ENCODE measurements around the gene ACAA1.

Gene ACAA1

GRCh38 chr3:38118421-38119247 is 18.3 kb downstream of the ACAA1 start:
- DNase-seq (ENCODE audit: low spot score): no peak

GRCh38 chr3:38117748-38118420 is 19.0 kb downstream of the ACAA1 start:
- DNase-seq (ENCODE audit: low spot score): peak; percentile 53

- DNase-seq (ENCODE audit: low spot score): no peak
Observed at GRCh38 chr3:38117163-38117716, 19.7 kb downstream of the ACAA1 start.

- no peak for DNase-seq (ENCODE audit: low spot score)
Observed at GRCh38 chr3:38116471-38117162, 20.3 kb downstream of the ACAA1 start.

GRCh38 chr3:38115645-38116427 is 21.1 kb downstream of the ACAA1 start:
- DNase-seq (ENCODE audit: low spot score): no peak

- no peak for DNase-seq (ENCODE audit: low spot score)
Observed at GRCh38 chr3:38114875-38115644, 21.9 kb downstream of the ACAA1 start.

- DNase-seq (ENCODE audit: low spot score): no peak
Observed at GRCh38 chr3:38114052-38114874, 22.7 kb downstream of the ACAA1 start.

- no peak for DNase-seq (ENCODE audit: low spot score)
Observed at GRCh38 chr3:38112378-38112761, 24.6 kb downstream of the ACAA1 start.

- no peak for DNase-seq (ENCODE audit: low spot score)
Observed at GRCh38 chr3:38111696-38112377, 25.1 kb downstream of the ACAA1 start.

- no peak for DNase-seq (ENCODE audit: low spot score)
Observed at GRCh38 chr3:38111201-38111600, 25.7 kb downstream of the ACAA1 start.

GRCh38 chr3:38110314-38111050 is 26.4 kb downstream of the ACAA1 start:
- DNase-seq (ENCODE audit: low spot score): no peak

- no peak for DNase-seq (ENCODE audit: low spot score)
Observed at GRCh38 chr3:38109580-38110313, 27.2 kb downstream of the ACAA1 start.

- no peak for DNase-seq (ENCODE audit: low spot score)
Observed at GRCh38 chr3:38108649-38109579, 28.0 kb downstream of the ACAA1 start.

GRCh38 chr3:38107911-38108648 is 28.8 kb downstream of the ACAA1 start:
- no peak for DNase-seq (ENCODE audit: low spot score)

GRCh38 chr3:38105525-38105924 is 31.4 kb downstream of the ACAA1 start:
- no peak for DNase-seq (ENCODE audit: low spot score)

GRCh38 chr3:38102444-38102814 is 34.5 kb downstream of the ACAA1 start:
- no peak for DNase-seq (ENCODE audit: low spot score)

All from globus pallidus (tissue), 1 donor.